Activated gamma-delta T cell treated with Interleukin-2 at 50 U/mL for 16 hours (primary cell): ENCODE results near the gene FOXE3.

Experiments
- DNase-seq: peaks from one replicate; pipeline ENCODE4 v3.0.0-alpha.2; 2020

The FOXE3 gene

DNA sequence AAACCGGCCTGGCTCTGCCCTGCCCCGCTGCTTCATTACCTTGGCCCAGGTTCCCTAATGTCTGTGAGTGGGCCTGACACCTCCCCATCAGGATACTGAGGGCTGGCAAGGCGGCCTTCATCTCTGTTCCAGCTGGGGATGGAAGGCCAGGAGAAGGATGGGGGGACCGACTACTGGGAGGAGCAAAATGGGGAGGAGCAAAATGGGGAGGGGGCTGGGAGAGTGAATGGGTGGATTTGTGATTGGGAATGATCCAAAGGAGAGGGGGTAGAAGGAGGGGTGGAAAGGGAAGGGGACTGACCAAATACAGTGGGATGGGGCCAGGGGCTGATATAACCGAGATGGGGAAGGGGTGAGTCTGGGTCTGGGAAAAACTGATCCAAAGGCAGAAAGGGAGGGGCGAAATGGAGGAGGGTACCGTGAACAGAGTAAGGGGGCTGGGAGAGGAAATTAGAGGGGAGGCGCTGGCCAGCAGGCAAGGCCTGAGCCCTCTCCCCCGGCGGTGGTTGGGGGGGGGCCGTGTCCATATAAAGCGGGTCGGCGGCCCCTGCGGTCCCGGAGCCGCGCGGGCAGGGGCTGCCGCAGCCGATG is at the start of gene FOXE3:
FOXE3 (plus strand) TSS at position 558 of the 591 bp plus-strand sequence; CDS start at position 589, 31 bp downstream.
- no peak for DNase-seq

DNA sequence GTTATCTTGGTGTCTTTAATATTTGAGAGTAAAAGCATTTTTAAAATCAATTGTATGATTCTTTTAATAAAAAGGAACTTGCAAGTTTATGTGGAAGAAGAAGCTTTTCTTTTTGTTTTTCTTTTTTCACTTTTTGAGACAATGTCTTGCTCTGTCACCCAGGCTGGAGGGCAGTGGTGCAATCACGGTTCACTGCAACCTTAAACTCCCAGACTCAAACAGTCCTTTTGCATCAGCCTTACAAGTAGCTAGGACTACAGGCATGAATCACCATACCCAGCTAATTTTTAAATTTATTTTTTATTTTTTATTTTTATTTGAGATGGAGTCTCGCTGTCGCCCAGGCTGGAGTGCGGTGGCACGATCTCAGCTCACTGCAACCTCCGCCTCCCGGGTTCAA is 48.4 kb upstream of the FOXE3 start:
- DNase-seq, result no peak

GRCh38 chr1:47371016-47371517 is 45.0 kb upstream of the FOXE3 start:
- no peak for DNase-seq

DNA sequence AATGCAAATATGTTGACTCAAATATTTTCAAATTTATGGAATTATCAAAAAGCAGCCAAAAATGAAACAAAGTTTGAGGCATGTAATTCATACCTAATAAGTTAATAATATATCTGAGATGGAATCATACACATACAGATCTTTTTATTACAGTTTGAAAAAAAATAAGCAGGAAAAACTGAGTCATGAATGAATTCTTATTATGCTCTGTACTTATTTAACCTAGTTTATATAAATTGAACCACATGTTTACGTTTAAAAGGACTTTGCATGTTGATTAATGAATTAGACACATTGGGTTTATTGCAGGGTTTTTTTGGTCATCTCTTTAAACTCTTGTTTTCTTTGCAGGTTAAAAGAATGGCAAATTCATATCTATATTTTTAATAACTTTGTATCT is 41.6 kb upstream of the FOXE3 start:
- DNase-seq, result no peak

- no peak for DNase-seq
Measured at GRCh38 chr1:47378147-47378546, 37.9 kb upstream of the FOXE3 start.

- no peak for DNase-seq
Measured at GRCh38 chr1:47380699-47381098, 35.4 kb upstream of the FOXE3 start.

DNA sequence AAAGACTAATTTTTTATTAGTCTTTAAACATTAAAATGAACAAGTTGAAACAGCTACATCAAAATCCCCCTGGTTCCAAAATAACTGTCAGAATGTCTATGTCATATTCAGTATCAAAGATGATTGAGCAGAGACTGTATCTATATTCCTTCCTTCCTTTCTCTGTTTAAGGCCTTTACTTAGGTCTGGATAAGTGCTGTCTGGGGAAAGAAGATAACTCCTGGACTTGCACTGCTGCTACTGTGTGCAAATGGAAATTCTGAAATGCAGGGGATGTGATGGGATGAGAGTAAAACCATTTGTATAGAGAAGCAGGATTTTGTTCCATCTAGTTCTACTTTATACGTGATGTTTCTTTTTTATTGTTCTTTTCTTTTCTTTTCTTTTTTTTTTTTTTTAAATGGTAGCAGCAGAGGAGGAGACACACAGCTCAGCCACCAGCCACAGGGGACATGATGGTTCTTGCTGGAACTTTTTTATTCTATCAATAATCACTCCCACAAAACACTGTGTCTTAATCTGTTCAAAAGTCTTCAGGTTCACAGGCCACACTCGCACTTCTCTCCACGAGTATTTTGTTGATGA is 33.6 kb upstream of the FOXE3 start:
- no peak for DNase-seq

- DNase-seq, result no peak
Measured at GRCh38 chr1:47384083-47384482, 32.0 kb upstream of the FOXE3 start.

GRCh38 chr1:47385020-47385419 is 31.1 kb upstream of the FOXE3 start:
- DNase-seq, result no peak

DNA sequence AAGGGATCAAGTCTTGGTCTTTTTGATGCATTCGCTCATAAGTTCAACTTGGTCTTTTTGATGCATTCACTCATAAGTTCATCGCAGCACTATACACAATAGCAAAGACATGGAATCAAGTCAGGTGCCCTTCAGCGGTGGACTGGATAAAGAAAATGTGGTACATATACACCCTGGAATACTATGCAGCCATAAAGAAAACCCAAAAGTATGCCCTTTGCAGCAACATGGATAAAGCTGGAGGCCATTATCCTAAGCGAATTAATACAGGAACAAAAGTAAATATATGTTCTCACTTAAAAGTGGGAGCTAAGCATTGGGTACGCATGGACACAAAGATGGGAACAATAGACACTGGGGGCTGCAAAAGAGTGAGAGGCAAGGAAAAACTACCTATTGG is 29.8 kb upstream of the FOXE3 start:
- DNase-seq, result no peak

- no peak for DNase-seq
Measured at GRCh38 chr1:47388030-47388890, 27.8 kb upstream of the FOXE3 start.

GRCh38 chr1:47388891-47389238 is 27.2 kb upstream of the FOXE3 start:
- DNase-seq, result peak; percentile 24

- DNase-seq, result no peak
Measured at GRCh38 chr1:47389731-47390130, 26.4 kb upstream of the FOXE3 start.

DNA sequence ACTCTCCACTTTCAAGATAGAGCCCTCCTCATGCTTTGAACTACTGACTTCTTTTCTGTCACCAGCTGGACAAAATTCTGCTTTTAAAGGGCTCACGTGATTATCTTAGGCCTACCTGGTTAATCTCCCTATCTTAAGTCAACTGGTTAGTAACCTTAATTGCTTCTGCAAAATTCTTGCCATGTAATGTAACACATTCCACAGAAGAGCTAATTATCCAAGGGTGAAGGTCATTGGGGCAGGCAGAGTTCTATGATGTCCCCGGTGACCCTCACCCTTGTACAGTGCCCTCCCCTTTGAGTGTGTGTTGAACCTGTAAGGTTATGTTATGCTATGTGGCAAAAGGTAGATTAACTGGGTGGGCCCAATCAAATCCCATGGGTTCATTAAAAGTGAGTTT is 25.2 kb upstream of the FOXE3 start:
- no peak for DNase-seq

GRCh38 chr1:47393141-47393540 is 22.9 kb upstream of the FOXE3 start:
- no peak for DNase-seq

DNA sequence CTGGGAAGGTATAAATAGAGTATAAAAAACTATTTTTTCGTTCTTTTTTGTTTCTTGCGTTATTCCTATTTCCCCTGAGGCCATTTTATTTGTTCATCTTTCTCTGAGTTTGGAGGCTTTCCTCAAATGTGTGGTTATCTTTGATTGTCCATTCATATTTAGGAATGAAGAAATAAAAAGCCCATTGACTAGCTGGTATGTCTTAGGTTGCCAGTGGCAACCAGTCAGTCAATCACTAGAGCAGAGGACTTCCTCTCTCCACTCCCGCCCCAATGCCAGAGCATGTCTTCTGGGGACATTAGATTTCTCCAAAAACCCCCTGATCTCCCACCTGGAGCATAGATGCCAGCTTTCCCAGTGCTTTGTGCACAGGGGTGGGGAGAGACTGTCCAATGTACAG is 20.7 kb upstream of the FOXE3 start:
- DNase-seq, result no peak

- DNase-seq, result no peak
Measured at GRCh38 chr1:47396671-47397196, 19.4 kb upstream of the FOXE3 start.

- no peak for DNase-seq
Measured at GRCh38 chr1:47399138-47399845, 16.8 kb upstream of the FOXE3 start.

- DNase-seq, result no peak
Measured at GRCh38 chr1:47399846-47400155, 16.3 kb upstream of the FOXE3 start.

- DNase-seq, result no peak
Measured at GRCh38 chr1:47401761-47402160, 14.3 kb upstream of the FOXE3 start.

DNA sequence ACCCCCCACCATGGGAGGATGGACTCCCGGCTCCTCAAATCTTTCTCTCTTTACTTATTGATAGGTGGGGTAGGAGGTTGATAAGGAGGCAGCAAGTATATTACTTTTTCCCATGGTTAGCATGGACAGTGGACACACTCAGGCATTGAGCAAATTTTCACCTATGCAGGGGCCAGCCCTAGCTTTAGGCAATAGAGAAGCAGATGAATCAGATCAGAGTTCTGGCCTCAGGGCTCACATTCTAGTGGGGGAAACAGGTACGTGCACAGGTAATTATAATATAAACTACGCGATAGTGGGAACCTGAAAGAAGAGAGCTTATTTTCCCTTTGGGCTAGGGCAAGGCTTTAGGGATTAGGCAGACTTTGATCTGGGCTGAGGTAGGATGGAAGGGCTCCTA is 13.5 kb upstream of the FOXE3 start:
- DNase-seq, result no peak

- DNase-seq, result no peak
Measured at GRCh38 chr1:47403321-47403910, 12.7 kb upstream of the FOXE3 start.

DNA sequence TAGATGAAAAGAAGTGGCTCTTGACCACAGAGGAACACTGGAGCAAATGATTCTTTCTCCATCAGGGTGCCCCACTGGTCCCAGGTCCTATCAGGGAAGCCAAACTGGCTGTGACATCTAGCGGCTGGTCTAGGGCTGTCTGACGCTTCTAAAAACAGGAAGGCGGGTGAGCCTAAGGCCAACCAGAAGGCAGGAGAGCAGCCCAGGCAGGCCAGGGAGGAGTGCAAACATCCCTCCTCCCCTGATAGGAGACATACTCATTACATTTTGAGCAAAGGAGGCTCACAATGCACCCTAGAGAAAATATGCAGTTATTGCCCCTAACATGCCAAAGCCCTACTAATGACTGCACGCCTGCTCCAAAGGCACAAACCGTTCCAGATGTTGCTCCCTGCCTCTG is 10.4 kb upstream of the FOXE3 start:
- no peak for DNase-seq
